GM20000 (cell line): ENCODE measurements around the gene TRIM61.
"Not testable (repeated sequence)": the region's sequence is repeated elsewhere in the genome, so short reads cannot be mapped to it uniquely, and the experiment has no call there.

ENCODE experiments used
- DNase-seq: peaks from one replicate; pipeline ENCODE4 v3.0.0; 2012; ENCODE audit warnings: low spot score
- CTCF ChIP-seq: IDR thresholded peaks from 2 replicates; pipeline ENCODE4 v1.5.1; 2012; ENCODE audit warnings: mild to moderate bottlenecking, control low read depth; ENCODE audit errors: extremely low read depth, missing control alignments

TRIM61 gene

GRCh38 chr4:164948975-164949374 lies 28.5 kb downstream of the TRIM61 start:
- TF ChIP-seq CTCF = no peak
- no peak for DNase-seq

- DNase-seq = not testable (repeated sequence)
Measured at GRCh38 chr4:164948006-164948405, 29.5 kb downstream of the TRIM61 start.

- DNase-seq = no peak
- TF ChIP-seq CTCF = no peak
Measured at GRCh38 chr4:164946810-164947209, 30.6 kb downstream of the TRIM61 start.

- DNase-seq = no peak
- TF ChIP-seq CTCF = no peak
Measured at GRCh38 chr4:164945146-164945545, 32.3 kb downstream of the TRIM61 start.

- DNase-seq = no peak
- no peak for TF ChIP-seq CTCF
Measured at GRCh38 chr4:164943192-164943591, 34.3 kb downstream of the TRIM61 start.

GRCh38 chr4:164937576-164938270 lies 39.7 kb downstream of the TRIM61 start:
- peak; percentile 19 for DNase-seq
- peak; percentile 51 for TF ChIP-seq CTCF

- DNase-seq = not testable (repeated sequence)
Measured at GRCh38 chr4:164935865-164936606, 41.4 kb downstream of the TRIM61 start.

GRCh38 chr4:164935363-164935762 lies 42.1 kb downstream of the TRIM61 start:
- DNase-seq = peak; percentile 38
- TF ChIP-seq CTCF = no peak
